Stomach (tissue), 4 donors: ENCODE data around the gene NANOS1.

Experiments used
- EP300 ChIP-seq: sonication (generic); formaldehyde crosslinking; IDR thresholded peaks from one replicate; pipeline ENCODE4 v1.6.1; 2017; ENCODE audit warnings: antibody characterized with exemption
- POLR2A ChIP-seq, 4 donors: fragments of 450-650 bp; IDR thresholded peaks; one replicate each; pipeline ENCODE4 v1.6.1; 2016; ENCODE audit warnings: antibody characterized with exemption in 4 of 4, control low read depth in 2 of 4, mild to moderate bottlenecking in 1 of 4, moderate library complexity in 1 of 4
- POLR2AphosphoS5 ChIP-seq, 3 donors: sonication (generic); formaldehyde crosslinking; IDR thresholded peaks; one replicate each; pipeline ENCODE4 v1.6.1; 2016; ENCODE audit warnings: antibody characterized with exemption in 3 of 3
- TF ChIP-seq, protein P1 (sequence below), 7 experiments: fragments of 450-650 bp in 4 of 7; fragments of 200-600 bp in 3 of 7; sonication (generic) in 3 of 7; IDR thresholded peaks; one replicate each; pipeline ENCODE4 v1.5.1; 2016 to 2019; ENCODE audit warnings: antibody characterized with exemption in 7 of 7, control low read depth in 2 of 7, mild to moderate bottlenecking in 1 of 7

DNA sequence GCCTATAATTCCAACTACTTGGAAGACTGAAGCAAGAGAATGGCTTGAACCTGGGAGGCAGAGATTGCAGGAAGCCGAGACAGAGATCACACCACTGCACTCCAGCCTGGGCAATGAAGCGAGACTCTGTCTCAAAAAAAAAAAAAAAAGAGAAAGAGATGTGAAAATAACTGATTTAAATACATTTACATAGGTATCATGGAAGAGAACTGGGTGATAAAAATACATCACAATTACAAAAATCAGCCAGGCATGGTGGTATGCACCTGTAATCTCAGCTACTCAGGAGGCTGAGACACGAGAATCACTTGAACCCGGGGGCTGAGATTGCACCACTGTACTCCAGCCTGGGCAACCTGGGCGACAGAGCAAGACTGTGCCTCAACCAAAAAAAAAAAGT is 19.8 kb downstream of the NANOS1 start:
- TF ChIP-seq, protein P1, sequence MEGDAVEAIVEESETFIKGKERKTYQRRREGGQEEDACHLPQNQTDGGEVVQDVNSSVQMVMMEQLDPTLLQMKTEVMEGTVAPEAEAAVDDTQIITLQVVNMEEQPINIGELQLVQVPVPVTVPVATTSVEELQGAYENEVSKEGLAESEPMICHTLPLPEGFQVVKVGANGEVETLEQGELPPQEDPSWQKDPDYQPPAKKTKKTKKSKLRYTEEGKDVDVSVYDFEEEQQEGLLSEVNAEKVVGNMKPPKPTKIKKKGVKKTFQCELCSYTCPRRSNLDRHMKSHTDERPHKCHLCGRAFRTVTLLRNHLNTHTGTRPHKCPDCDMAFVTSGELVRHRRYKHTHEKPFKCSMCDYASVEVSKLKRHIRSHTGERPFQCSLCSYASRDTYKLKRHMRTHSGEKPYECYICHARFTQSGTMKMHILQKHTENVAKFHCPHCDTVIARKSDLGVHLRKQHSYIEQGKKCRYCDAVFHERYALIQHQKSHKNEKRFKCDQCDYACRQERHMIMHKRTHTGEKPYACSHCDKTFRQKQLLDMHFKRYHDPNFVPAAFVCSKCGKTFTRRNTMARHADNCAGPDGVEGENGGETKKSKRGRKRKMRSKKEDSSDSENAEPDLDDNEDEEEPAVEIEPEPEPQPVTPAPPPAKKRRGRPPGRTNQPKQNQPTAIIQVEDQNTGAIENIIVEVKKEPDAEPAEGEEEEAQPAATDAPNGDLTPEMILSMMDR (IDR thresholded peaks at IDR 0.05) = no peak
- TF ChIP-seq POLR2A (IDR thresholded peaks at IDR 0.05) (no peak), EP300 (no peak), POLR2AphosphoS5 (IDR thresholded peaks at IDR 0.05) (no peak)
